ENCODE measurements around the gene SLC26A11.

GRCh38 chr17:80262291-80262690, 42.1 kb downstream of the SLC26A11 start:
- no peak for TF ChIP-seq CTCF (conservative IDR thresholded peaks at IDR 0.05 in 1 of 2, IDR thresholded peaks at IDR 0.05 in 1 of 2; ENCODE audit: extremely low read depth in 1 of 2, insufficient read depth in 1 of 2, low read depth in 1 of 2, low read length in 2 of 2)
- no peak for TF ChIP-seq EZH2 (IDR thresholded peaks at IDR 0.05; ENCODE audit: borderline replicate concordance, low read length)
